SK-N-SH treated with all-trans-retinoic acid at 6 μM for 48 hours (cell line): ENCODE results near the gene SGIP1.
A peak's percentile ranks its signal among the peaks of the same experiment; 100 is the strongest.

Experiments used
- ATAC-seq: fragments of 200-7000 bp; cut with Tn5 transposase; 3 replicates; pipeline ENCODE4 v1.9.1; 2020; ENCODE audit warnings: mild to moderate bottlenecking, moderate library complexity
- ARNTL ChIP-seq: fragments of 450-650 bp; formaldehyde crosslinking; IDR thresholded peaks from 2 replicates; pipeline ENCODE4 v1.5.0; 2020; ENCODE audit warnings: low read depth, mild to moderate bottlenecking, moderate library complexity, borderline replicate concordance
- CSDC2 ChIP-seq: fragments of 250-450 bp; sonication (Bioruptor Pico); IDR thresholded peaks from 2 replicates; pipeline ENCODE4 v1.5.0; 2020; ENCODE audit warnings: mild to moderate bottlenecking, moderate library complexity
- CSRNP3 ChIP-seq: fragments of 250-450 bp; sonication (Bioruptor Pico); IDR thresholded peaks from 2 replicates; pipeline ENCODE4 v1.5.1; 2021; ENCODE audit warnings: mild to moderate bottlenecking, moderate library complexity
- ESRRG ChIP-seq: fragments of 250-450 bp; sonication (Bioruptor Pico); IDR thresholded peaks from 2 replicates; pipeline ENCODE4 v1.6.1; 2021; ENCODE audit warnings: mild to moderate bottlenecking
- GLIS3 ChIP-seq: fragments of 250-450 bp; sonication (Bioruptor Pico); IDR thresholded peaks from 2 replicates; pipeline ENCODE4 v1.5.0; 2020; ENCODE audit warnings: mild to moderate bottlenecking, moderate library complexity
- ISL1 ChIP-seq: fragments of 250-450 bp; sonication (Bioruptor Pico); IDR thresholded peaks from 2 replicates; pipeline ENCODE4 v2.1.2; 2022; ENCODE audit warnings: mild to moderate bottlenecking, moderate library complexity
- OSR1 ChIP-seq: fragments of 250-450 bp; sonication (Bioruptor Pico); IDR thresholded peaks from 2 replicates; pipeline ENCODE4 v1.8.0; 2022; ENCODE audit warnings: moderate library complexity, mild to moderate bottlenecking, inconsistent platforms
- PATZ1 ChIP-seq: fragments of 250-450 bp; sonication (Bioruptor Pico); IDR thresholded peaks from 2 replicates; pipeline ENCODE4 v1.8.0; 2020; ENCODE audit warnings: mild to moderate bottlenecking, moderate library complexity, borderline replicate concordance
- POU6F1 ChIP-seq: fragments of 250-450 bp; sonication (Bioruptor Pico); IDR thresholded peaks from 2 replicates; pipeline ENCODE4 v1.8.0; 2021; ENCODE audit warnings: low read depth, mild to moderate bottlenecking, moderate library complexity, borderline replicate concordance
- PPARA ChIP-seq: fragments of 250-450 bp; sonication (Bioruptor Pico); IDR thresholded peaks from 2 replicates; pipeline ENCODE4 v1.5.0; 2020; ENCODE audit warnings: mild to moderate bottlenecking, borderline replicate concordance
- RARB ChIP-seq: fragments of 250-450 bp; sonication (Bioruptor Pico); IDR thresholded peaks from 2 replicates; pipeline ENCODE4 v1.8.0; 2021; ENCODE audit warnings: mild to moderate bottlenecking, moderate library complexity
- SNAI2 ChIP-seq: fragments of 250-450 bp; sonication (Bioruptor Pico); IDR thresholded peaks from 2 replicates; pipeline ENCODE4 v1.5.0; 2020; ENCODE audit warnings: mild to moderate bottlenecking, moderate library complexity
- TCF4 ChIP-seq: fragments of 250-450 bp; sonication (Bioruptor Pico); IDR thresholded peaks from 2 replicates; pipeline ENCODE4 v1.8.0; 2021; ENCODE audit warnings: mild to moderate bottlenecking, moderate library complexity, borderline replicate concordance
- TOX ChIP-seq: fragments of 250-450 bp; sonication (Bioruptor Pico); IDR thresholded peaks from 2 replicates; pipeline ENCODE4 v1.8.0; 2021; ENCODE audit warnings: mild to moderate bottlenecking, moderate library complexity, borderline replicate concordance
- ZC3H10 ChIP-seq: fragments of 250-450 bp; sonication (Bioruptor Pico); IDR thresholded peaks from 2 replicates; pipeline ENCODE4 v1.5.1; 2021; ENCODE audit warnings: mild to moderate bottlenecking, moderate library complexity
- ZFP3 ChIP-seq: fragments of 250-450 bp; sonication (Bioruptor Pico); IDR thresholded peaks from 2 replicates; pipeline ENCODE4 v1.5.0; 2020; ENCODE audit warnings: mild to moderate bottlenecking, moderate library complexity
- ZFP30 ChIP-seq: fragments of 450-650 bp; formaldehyde crosslinking; IDR thresholded peaks from 2 replicates; pipeline ENCODE4 v1.5.0; 2022; ENCODE audit warnings: mild to moderate bottlenecking, moderate library complexity
- ZNF565 ChIP-seq: fragments of 450-650 bp; formaldehyde crosslinking; conservative IDR thresholded peaks from 2 replicates; pipeline ENCODE4 v1.5.0; 2020; ENCODE audit warnings: low read depth, mild to moderate bottlenecking, moderate library complexity
- ZNF8 ChIP-seq: fragments of 450-650 bp; formaldehyde crosslinking; IDR thresholded peaks from 2 replicates; pipeline ENCODE4 v1.5.0; 2020; ENCODE audit warnings: mild to moderate bottlenecking, moderate library complexity
- TF ChIP-seq, protein P1 (sequence below): fragments of 250-450 bp; sonication (Bioruptor Pico); IDR thresholded peaks from 2 replicates; pipeline ENCODE4 v1.5.0; 2020; ENCODE audit warnings: mild to moderate bottlenecking, moderate library complexity

Gene SGIP1

GRCh38 chr1:66764994-66765578, 231.1 kb downstream of the SGIP1 start:
- ATAC-seq, result peak; percentile 90
- TF ChIP-seq PATZ1 (CRISPR knock-in tag) (no peak), SNAI2 (CRISPR knock-in tag) (no peak), ESRRG (no peak), ZFP3 (CRISPR knock-in tag) (no peak), GLIS3 (CRISPR knock-in tag) (no peak), POU6F1 (CRISPR knock-in tag) (no peak), TCF4 (CRISPR knock-in tag) (no peak), CSRNP3 (CRISPR knock-in tag) (no peak), PPARA (CRISPR knock-in tag) (no peak), CSDC2 (no peak), ZC3H10 (no peak), ZNF565 (CRISPR knock-in tag) (no peak), ISL1 (CRISPR knock-in tag) (no peak), ZFP30 (CRISPR knock-in tag) (no peak), RARB (CRISPR knock-in tag) (no peak), ZNF8 (CRISPR knock-in tag) (no peak), ARNTL (no peak), TOX (no peak)
- TF ChIP-seq, protein P1, sequence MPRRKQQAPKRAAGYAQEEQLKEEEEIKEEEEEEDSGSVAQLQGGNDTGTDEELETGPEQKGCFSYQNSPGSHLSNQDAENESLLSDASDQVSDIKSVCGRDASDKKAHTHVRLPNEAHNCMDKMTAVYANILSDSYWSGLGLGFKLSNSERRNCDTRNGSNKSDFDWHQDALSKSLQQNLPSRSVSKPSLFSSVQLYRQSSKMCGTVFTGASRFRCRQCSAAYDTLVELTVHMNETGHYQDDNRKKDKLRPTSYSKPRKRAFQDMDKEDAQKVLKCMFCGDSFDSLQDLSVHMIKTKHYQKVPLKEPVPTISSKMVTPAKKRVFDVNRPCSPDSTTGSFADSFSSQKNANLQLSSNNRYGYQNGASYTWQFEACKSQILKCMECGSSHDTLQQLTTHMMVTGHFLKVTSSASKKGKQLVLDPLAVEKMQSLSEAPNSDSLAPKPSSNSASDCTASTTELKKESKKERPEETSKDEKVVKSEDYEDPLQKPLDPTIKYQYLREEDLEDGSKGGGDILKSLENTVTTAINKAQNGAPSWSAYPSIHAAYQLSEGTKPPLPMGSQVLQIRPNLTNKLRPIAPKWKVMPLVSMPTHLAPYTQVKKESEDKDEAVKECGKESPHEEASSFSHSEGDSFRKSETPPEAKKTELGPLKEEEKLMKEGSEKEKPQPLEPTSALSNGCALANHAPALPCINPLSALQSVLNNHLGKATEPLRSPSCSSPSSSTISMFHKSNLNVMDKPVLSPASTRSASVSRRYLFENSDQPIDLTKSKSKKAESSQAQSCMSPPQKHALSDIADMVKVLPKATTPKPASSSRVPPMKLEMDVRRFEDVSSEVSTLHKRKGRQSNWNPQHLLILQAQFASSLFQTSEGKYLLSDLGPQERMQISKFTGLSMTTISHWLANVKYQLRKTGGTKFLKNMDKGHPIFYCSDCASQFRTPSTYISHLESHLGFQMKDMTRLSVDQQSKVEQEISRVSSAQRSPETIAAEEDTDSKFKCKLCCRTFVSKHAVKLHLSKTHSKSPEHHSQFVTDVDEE, result no peak
- TF ChIP-seq, all 23 proteins: peak for 0

DNA sequence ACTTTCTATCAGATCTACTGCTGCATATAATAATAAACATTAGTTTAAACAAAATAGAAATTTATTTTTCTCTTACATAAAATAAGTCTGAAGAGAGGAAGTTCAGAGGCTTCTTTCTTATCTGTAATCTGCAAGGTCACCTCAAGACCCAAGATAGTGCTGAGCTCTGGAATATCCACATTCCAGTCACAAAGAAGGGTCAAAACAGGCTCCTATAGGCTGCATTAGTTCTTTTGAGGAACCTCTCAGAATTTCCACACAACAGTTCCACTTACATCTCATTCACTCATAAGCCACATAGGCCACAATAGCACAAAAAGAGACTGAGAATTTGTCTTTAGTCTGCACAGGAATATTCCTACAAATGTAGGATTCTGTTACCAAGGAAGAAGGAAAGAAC, 233.7 kb downstream of the SGIP1 start:
- TF ChIP-seq POU6F1 (CRISPR knock-in tag), result no peak
- TF ChIP-seq ZFP3 (CRISPR knock-in tag), result no peak
- TF ChIP-seq ZC3H10, result no peak
- no peak for TF ChIP-seq PPARA (CRISPR knock-in tag)
- no peak for TF ChIP-seq ESRRG
- no peak for ATAC-seq

- no peak for ATAC-seq
- TF ChIP-seq ESRRG (no peak), PATZ1 (CRISPR knock-in tag) (no peak), TOX (no peak), CSDC2 (no peak), ZNF565 (CRISPR knock-in tag) (no peak), CSRNP3 (CRISPR knock-in tag) (no peak), TCF4 (CRISPR knock-in tag) (no peak), ZC3H10 (no peak), ISL1 (CRISPR knock-in tag) (no peak), OSR1 (CRISPR knock-in tag) (no peak), GLIS3 (CRISPR knock-in tag) (no peak), ARNTL (no peak), ZFP3 (CRISPR knock-in tag) (no peak), SNAI2 (CRISPR knock-in tag) (no peak)
- TF ChIP-seq, protein P1, result no peak
Observed at GRCh38 chr1:66768965-66769364, 235.0 kb downstream of the SGIP1 start.
